ENCODE data around the gene SNAP23. TPM values are rescaled to one million over a fixed set of nuclear protein-coding genes. Genes with fewer than 3 reads are reported as not detected.

Gene SNAP23
- total and polyA plus RNA-seq, 2 experiments from 2014 or later: 58.8 to 88.1 TPM

DNA sequence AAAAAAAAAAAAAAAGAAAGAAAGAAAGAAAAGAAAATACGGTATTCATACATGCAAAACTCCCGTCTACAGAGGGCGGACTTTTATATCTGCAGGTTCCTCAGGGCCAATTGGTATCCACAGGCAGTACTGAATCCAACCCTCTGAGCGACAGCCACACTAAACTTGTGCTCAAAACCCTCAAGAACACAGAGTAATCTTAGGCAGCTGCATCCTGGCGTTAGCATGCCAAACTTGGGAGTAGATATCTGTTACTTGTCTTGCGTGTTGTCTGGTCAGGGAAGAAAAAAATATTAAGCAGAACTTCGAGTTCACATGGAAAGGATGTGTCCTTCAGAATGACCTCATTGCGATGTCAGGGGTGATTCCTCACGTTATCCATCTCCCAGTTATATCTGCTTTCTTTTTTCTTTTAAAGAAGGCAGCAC, 12.8 kb downstream of the SNAP23 start:
- no peak overlapping the region for H3K4me3 Mint-ChIP-seq
- no peaks in the 10 kb centered on the region for H3K4me1 Mint-ChIP-seq
- H3K27ac ChIP-seq (ENCODE audit: low read depth): no peak overlapping the region
- no peaks in the 10 kb centered on the region for H3F3A ChIP-seq (replicated peaks; ENCODE audit: low read depth)
- H3K36me3 ChIP-seq (ENCODE audit: insufficient read depth): no peaks in the 10 kb centered on the region
- H3K36me3 Mint-ChIP-seq (ENCODE audit: low read depth): peaks cover 7% of the 10 kb centered on the region; the same call in 2 of the 3 replicates
- no peak for ATAC-seq
- H3K9me3 Mint-ChIP-seq: no peaks in the 10 kb centered on the region
- H3K4me2 ChIP-seq: no peak overlapping the region
- H3K27me3 Mint-ChIP-seq (ENCODE audit: insufficient read depth, low read depth, poor library complexity): peaks cover 4% of the 10 kb centered on the region
- H4K20me1 ChIP-seq (replicated peaks; ENCODE audit: insufficient read depth): peaks cover 11% of the 10 kb centered on the region
- DNase-seq (ENCODE audit: low spot score): peak; percentile 17
- no peaks in the 10 kb centered on the region for H3K27me3 ChIP-seq (ENCODE audit: insufficient read depth)
- H2AFZ ChIP-seq: no peak overlapping the region
- peaks cover 55% of the 10 kb centered on the region for H3K79me2 ChIP-seq (replicated peaks; ENCODE audit: insufficient read depth)
- H3K9me2 ChIP-seq (ENCODE audit: insufficient read depth): no peaks in the 10 kb centered on the region
- TF ChIP-seq CREB1 (CRISPR knock-in tag; IDR thresholded peaks at IDR 0.05; ENCODE audit: low read depth): no peak
- TF ChIP-seq, protein P1, sequence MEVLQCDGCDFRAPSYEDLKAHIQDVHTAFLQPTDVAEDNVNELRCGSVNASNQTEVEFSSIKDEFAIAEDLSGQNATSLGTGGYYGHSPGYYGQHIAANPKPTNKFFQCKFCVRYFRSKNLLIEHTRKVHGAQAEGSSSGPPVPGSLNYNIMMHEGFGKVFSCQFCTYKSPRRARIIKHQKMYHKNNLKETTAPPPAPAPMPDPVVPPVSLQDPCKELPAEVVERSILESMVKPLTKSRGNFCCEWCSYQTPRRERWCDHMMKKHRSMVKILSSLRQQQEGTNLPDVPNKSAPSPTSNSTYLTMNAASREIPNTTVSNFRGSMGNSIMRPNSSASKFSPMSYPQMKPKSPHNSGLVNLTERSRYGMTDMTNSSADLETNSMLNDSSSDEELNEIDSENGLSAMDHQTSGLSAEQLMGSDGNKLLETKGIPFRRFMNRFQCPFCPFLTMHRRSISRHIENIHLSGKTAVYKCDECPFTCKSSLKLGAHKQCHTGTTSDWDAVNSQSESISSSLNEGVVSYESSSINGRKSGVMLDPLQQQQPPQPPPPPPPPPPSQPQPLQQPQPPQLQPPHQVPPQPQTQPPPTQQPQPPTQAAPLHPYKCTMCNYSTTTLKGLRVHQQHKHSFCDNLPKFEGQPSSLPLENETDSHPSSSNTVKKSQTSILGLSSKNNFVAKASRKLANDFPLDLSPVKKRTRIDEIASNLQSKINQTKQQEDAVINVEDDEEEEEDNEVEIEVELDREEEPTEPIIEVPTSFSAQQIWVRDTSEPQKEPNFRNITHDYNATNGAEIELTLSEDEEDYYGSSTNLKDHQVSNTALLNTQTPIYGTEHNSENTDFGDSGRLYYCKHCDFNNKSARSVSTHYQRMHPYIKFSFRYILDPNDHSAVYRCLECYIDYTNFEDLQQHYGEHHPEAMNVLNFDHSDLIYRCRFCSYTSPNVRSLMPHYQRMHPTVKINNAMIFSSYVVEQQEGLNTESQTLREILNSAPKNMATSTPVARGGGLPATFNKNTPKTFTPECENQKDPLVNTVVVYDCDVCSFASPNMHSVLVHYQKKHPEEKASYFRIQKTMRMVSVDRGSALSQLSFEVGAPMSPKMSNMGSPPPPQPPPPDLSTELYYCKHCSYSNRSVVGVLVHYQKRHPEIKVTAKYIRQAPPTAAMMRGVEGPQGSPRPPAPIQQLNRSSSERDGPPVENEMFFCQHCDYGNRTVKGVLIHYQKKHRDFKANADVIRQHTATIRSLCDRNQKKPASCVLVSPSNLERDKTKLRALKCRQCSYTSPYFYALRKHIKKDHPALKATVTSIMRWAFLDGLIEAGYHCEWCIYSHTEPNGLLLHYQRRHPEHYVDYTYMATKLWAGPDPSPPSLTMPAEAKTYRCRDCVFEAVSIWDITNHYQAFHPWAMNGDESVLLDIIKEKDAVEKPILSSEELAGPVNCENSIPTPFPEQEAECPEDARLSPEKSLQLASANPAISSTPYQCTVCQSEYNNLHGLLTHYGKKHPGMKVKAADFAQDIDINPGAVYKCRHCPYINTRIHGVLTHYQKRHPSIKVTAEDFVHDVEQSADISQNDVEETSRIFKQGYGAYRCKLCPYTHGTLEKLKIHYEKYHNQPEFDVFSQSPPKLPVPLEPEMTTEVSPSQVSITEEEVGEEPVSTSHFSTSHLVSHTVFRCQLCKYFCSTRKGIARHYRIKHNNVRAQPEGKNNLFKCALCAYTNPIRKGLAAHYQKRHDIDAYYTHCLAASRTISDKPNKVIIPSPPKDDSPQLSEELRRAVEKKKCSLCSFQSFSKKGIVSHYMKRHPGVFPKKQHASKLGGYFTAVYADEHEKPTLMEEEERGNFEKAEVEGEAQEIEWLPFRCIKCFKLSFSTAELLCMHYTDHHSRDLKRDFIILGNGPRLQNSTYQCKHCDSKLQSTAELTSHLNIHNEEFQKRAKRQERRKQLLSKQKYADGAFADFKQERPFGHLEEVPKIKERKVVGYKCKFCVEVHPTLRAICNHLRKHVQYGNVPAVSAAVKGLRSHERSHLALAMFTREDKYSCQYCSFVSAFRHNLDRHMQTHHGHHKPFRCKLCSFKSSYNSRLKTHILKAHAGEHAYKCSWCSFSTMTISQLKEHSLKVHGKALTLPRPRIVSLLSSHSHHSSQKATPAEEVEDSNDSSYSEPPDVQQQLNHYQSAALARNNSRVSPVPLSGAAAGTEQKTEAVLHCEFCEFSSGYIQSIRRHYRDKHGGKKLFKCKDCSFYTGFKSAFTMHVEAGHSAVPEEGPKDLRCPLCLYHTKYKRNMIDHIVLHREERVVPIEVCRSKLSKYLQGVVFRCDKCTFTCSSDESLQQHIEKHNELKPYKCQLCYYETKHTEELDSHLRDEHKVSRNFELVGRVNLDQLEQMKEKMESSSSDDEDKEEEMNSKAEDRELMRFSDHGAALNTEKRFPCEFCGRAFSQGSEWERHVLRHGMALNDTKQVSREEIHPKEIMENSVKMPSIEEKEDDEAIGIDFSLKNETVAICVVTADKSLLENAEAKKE (CRISPR knock-in tag; IDR thresholded peaks at IDR 0.05): no peak
- TF ChIP-seq, protein P2, sequence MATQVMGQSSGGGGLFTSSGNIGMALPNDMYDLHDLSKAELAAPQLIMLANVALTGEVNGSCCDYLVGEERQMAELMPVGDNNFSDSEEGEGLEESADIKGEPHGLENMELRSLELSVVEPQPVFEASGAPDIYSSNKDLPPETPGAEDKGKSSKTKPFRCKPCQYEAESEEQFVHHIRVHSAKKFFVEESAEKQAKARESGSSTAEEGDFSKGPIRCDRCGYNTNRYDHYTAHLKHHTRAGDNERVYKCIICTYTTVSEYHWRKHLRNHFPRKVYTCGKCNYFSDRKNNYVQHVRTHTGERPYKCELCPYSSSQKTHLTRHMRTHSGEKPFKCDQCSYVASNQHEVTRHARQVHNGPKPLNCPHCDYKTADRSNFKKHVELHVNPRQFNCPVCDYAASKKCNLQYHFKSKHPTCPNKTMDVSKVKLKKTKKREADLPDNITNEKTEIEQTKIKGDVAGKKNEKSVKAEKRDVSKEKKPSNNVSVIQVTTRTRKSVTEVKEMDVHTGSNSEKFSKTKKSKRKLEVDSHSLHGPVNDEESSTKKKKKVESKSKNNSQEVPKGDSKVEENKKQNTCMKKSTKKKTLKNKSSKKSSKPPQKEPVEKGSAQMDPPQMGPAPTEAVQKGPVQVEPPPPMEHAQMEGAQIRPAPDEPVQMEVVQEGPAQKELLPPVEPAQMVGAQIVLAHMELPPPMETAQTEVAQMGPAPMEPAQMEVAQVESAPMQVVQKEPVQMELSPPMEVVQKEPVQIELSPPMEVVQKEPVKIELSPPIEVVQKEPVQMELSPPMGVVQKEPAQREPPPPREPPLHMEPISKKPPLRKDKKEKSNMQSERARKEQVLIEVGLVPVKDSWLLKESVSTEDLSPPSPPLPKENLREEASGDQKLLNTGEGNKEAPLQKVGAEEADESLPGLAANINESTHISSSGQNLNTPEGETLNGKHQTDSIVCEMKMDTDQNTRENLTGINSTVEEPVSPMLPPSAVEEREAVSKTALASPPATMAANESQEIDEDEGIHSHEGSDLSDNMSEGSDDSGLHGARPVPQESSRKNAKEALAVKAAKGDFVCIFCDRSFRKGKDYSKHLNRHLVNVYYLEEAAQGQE (IDR thresholded peaks at IDR 0.05; ENCODE audit: unreplicated experiment): no peak
- TF ChIP-seq ZNF114 (CRISPR knock-in tag; IDR thresholded peaks at IDR 0.05): no peak
- TF ChIP-seq, protein P3, sequence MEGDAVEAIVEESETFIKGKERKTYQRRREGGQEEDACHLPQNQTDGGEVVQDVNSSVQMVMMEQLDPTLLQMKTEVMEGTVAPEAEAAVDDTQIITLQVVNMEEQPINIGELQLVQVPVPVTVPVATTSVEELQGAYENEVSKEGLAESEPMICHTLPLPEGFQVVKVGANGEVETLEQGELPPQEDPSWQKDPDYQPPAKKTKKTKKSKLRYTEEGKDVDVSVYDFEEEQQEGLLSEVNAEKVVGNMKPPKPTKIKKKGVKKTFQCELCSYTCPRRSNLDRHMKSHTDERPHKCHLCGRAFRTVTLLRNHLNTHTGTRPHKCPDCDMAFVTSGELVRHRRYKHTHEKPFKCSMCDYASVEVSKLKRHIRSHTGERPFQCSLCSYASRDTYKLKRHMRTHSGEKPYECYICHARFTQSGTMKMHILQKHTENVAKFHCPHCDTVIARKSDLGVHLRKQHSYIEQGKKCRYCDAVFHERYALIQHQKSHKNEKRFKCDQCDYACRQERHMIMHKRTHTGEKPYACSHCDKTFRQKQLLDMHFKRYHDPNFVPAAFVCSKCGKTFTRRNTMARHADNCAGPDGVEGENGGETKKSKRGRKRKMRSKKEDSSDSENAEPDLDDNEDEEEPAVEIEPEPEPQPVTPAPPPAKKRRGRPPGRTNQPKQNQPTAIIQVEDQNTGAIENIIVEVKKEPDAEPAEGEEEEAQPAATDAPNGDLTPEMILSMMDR (conservative IDR thresholded peaks at IDR 0.05; ENCODE audit: low read depth in 2 of 2): no peak
- no peak for TF ChIP-seq POLR2AphosphoS5 (IDR thresholded peaks at IDR 0.05; ENCODE audit: low read depth)
- TF ChIP-seq, protein P4, sequence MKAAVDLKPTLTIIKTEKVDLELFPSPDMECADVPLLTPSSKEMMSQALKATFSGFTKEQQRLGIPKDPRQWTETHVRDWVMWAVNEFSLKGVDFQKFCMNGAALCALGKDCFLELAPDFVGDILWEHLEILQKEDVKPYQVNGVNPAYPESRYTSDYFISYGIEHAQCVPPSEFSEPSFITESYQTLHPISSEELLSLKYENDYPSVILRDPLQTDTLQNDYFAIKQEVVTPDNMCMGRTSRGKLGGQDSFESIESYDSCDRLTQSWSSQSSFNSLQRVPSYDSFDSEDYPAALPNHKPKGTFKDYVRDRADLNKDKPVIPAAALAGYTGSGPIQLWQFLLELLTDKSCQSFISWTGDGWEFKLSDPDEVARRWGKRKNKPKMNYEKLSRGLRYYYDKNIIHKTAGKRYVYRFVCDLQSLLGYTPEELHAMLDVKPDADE (IDR thresholded peaks at IDR 0.05): no peak
- TF ChIP-seq EZH2phosphoT487 (IDR thresholded peaks at IDR 0.05; ENCODE audit: unreplicated experiment): no peak
- H3K27ac Mint-ChIP-seq: no peak overlapping the region
- H3K4me1 ChIP-seq (ENCODE audit: insufficient read depth): no peaks in the 10 kb centered on the region
- H3K4me3 ChIP-seq: no peak overlapping the region

Measured in GM23338 (cell line).